Measurements from ENCODE around the gene P2RX1. TPM values are rescaled to one million over a fixed set of nuclear protein-coding genes. Genes with fewer than 3 reads are reported as not detected.

The P2RX1 gene
- total RNA-seq, 2 experiments from 2014 or later: 0.34 to 1.0 TPM

DNA sequence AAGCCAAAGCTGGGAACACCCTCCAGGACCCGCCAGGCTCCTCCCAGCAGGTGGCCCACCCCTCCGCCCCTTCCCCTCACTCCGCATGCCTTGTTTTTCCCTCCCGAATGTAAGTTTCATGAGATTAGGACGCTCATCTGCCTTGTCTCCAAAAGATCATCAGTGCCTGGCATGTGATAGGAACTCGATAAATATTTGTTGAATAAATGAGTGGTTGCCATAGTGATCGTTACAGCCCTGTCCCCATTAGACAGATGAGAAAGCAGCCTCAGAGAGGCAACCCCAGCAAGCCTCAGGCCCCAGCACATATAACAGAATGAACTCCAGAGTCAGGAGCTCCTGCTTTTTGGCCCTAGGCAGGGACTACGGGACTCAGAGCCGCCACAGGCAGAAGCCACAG lies 28.5 kb downstream of the P2RX1 start:
- peaks cover 6% of the 10 kb centered on the region for H3K36me3 Mint-ChIP-seq (ENCODE audit: low read depth)
- ChIA-PET POLR2A (no interaction called here), CTCF (no interaction called here)
- no peaks in the 10 kb centered on the region for H3K9me3 Mint-ChIP-seq
- H3K27me3 Mint-ChIP-seq: no peaks in the 10 kb centered on the region
- peak overlapping the region; percentile 85 for H3K27ac Mint-ChIP-seq
- H3K4me1 Mint-ChIP-seq (ENCODE audit: low read depth): peaks cover 47% of the 10 kb centered on the region
- peak overlapping the region; percentile 27 for H3K4me3 Mint-ChIP-seq
- no peak for DNase-seq
- Histone ChIP-seq H3K4me1 (ENCODE audit: insufficient read depth, low read length) (peaks cover 47% of the 10 kb centered on the region), H3K27ac (ENCODE audit: low read depth in 1 of 2, low read length in 2 of 2) (peak overlapping the region in 1 of 2 donors; percentile 5), H3K36me3 (ENCODE audit: insufficient read depth, low read length) (peaks cover 17% of the 10 kb centered on the region), H3K4me3 (ENCODE audit: low read length) (no peak overlapping the region), H3K27me3 (ENCODE audit: control insufficient read depth in 1 of 2, insufficient read depth in 2 of 2, low read length in 2 of 2) (no peaks in the 10 kb centered on the region), H3K9me3 (ENCODE audit: control insufficient read depth in 1 of 2, insufficient read depth in 1 of 2, low read length in 2 of 2) (peaks cover 0 to 3% of the 10 kb centered on the region in 2 experiments)
- TF ChIP-seq, protein P1, sequence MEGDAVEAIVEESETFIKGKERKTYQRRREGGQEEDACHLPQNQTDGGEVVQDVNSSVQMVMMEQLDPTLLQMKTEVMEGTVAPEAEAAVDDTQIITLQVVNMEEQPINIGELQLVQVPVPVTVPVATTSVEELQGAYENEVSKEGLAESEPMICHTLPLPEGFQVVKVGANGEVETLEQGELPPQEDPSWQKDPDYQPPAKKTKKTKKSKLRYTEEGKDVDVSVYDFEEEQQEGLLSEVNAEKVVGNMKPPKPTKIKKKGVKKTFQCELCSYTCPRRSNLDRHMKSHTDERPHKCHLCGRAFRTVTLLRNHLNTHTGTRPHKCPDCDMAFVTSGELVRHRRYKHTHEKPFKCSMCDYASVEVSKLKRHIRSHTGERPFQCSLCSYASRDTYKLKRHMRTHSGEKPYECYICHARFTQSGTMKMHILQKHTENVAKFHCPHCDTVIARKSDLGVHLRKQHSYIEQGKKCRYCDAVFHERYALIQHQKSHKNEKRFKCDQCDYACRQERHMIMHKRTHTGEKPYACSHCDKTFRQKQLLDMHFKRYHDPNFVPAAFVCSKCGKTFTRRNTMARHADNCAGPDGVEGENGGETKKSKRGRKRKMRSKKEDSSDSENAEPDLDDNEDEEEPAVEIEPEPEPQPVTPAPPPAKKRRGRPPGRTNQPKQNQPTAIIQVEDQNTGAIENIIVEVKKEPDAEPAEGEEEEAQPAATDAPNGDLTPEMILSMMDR (IDR thresholded peaks at IDR 0.05): no peak
- no peak for ATAC-seq (ENCODE audit: poor library complexity)
- intact Hi-C loops (cut with DNase I, micrococcal nuclease): no loop called here

DNA sequence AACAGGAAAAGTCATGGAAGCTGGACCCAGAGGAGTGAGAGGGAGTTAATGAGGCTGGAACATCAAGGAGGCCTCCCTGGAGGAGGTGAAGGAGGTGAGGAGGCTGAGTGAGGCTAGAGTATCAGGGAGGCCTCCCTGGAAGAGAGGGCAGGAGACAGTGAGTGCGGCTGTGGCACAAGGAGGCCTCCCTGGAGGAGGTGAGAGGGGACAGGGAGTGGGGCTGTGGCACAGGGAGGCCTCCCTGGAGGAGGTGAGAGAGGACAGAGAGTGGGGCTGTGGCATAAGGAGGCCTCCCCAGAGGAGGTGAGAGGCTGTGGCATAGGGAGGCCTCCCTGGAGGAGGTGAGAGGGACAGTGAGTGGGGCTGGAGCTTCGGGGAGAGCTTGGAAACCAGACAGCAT lies 28.9 kb downstream of the P2RX1 start:
- peaks cover 6% of the 10 kb centered on the region for H3K36me3 Mint-ChIP-seq (ENCODE audit: low read depth)
- POLR2A ChIA-PET: no interaction called here
- Histone ChIP-seq H3K36me3 (ENCODE audit: insufficient read depth, low read length) (peaks cover 17% of the 10 kb centered on the region), H3K27me3 (ENCODE audit: control insufficient read depth in 1 of 2, insufficient read depth in 2 of 2, low read length in 2 of 2) (no peaks in the 10 kb centered on the region), H3K9me3 (ENCODE audit: control insufficient read depth in 1 of 2, insufficient read depth in 1 of 2, low read length in 2 of 2) (peaks cover 0 to 3% of the 10 kb centered on the region in 2 experiments), H3K27ac (ENCODE audit: low read depth in 1 of 2, low read length in 2 of 2) (peak overlapping the region in 1 of 2 donors; percentile 60), H3K4me3 (ENCODE audit: low read length) (peak overlapping the region; percentile 29), H3K4me1 (ENCODE audit: insufficient read depth, low read length) (peaks cover 44% of the 10 kb centered on the region)
- H3K27me3 Mint-ChIP-seq: no peaks in the 10 kb centered on the region
- peaks cover 47% of the 10 kb centered on the region for H3K4me1 Mint-ChIP-seq (ENCODE audit: low read depth)
- intact Hi-C loops (cut with DNase I, micrococcal nuclease): no loop called here
- TF ChIP-seq, protein P1 (IDR thresholded peaks at IDR 0.05): no peak
- H3K9me3 Mint-ChIP-seq: no peaks in the 10 kb centered on the region
- CTCF ChIA-PET: no interaction called here
- DNase-seq (no peak), ATAC-seq (ENCODE audit: poor library complexity) (no peak)
- peak overlapping the region; percentile 52 for H3K4me3 Mint-ChIP-seq
- peak overlapping the region; percentile 85 for H3K27ac Mint-ChIP-seq

DNA sequence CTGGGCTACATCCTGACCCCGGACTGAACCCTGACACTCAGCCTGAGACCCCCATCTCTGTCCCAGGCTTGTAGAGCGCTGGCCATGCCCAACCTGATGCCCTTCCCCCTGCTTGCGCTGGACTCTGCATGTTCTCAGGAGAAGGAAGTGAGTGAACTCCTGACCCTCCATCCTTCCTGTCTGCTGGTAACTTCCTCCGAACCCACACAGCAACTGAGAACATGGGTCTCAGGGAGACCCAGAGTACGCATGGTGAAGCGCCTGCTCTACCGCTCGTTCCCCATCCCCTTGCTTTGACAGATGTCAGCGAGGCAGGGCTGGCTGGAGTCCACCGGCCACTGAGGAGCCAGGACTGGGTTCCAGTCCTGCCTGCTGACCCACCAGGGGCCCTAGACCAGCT lies 29.5 kb downstream of the P2RX1 start:
- Mint-ChIP-seq H3K4me1 (ENCODE audit: low read depth) (peaks cover 42% of the 10 kb centered on the region), H3K9me3 (no peaks in the 10 kb centered on the region), H3K36me3 (ENCODE audit: low read depth) (peaks cover 6% of the 10 kb centered on the region), H3K4me3 (peak overlapping the region; percentile 54), H3K27ac (peak overlapping the region; percentile 85), H3K27me3 (no peaks in the 10 kb centered on the region)
- intact Hi-C loops (cut with DNase I, micrococcal nuclease): no loop called here
- peak overlapping the region in 1 of 2 donors; percentile 60 for H3K27ac ChIP-seq (ENCODE audit: low read depth in 1 of 2, low read length in 2 of 2)
- H3K4me3 ChIP-seq (ENCODE audit: low read length): peak overlapping the region; percentile 29
- peaks cover 38% of the 10 kb centered on the region for H3K4me1 ChIP-seq (ENCODE audit: insufficient read depth, low read length)
- no peaks in the 10 kb centered on the region for H3K27me3 ChIP-seq (ENCODE audit: control insufficient read depth in 1 of 2, insufficient read depth in 2 of 2, low read length in 2 of 2)
- CTCF ChIA-PET: no interaction called here
- H3K9me3 ChIP-seq (ENCODE audit: control insufficient read depth in 1 of 2, insufficient read depth in 1 of 2, low read length in 2 of 2): peaks cover 0 to 3% of the 10 kb centered on the region in 2 experiments
- TF ChIP-seq, protein P1 (IDR thresholded peaks at IDR 0.05): no peak
- POLR2A ChIA-PET: no interaction called here
- peak in 5 of 14 experiments; percentile 13 to 56 (median 52) for DNase-seq
- H3K36me3 ChIP-seq (ENCODE audit: insufficient read depth, low read length): peaks cover 17% of the 10 kb centered on the region
- ATAC-seq (ENCODE audit: poor library complexity): peak; percentile 45
